ENCODE measurements around the gene CNOT4. TPM values are rescaled to one million over a fixed set of nuclear protein-coding genes. Genes with fewer than 3 reads are reported as not detected.
"Not testable (repeated sequence)": the region's sequence is repeated elsewhere in the genome, so short reads cannot be mapped to it uniquely, and the experiment has no call there.

Gene CNOT4
- total RNA-seq, 2 donors from 2014 or later, result 11.9 to 12.2 TPM

GRCh38 chr7:135454060-135454459, 55.8 kb downstream of the CNOT4 start:
- no peak for TF ChIP-seq POLR2A (IDR thresholded peaks at IDR 0.05)
- no peak for TF ChIP-seq CTCF (IDR thresholded peaks at IDR 0.05)
- Histone ChIP-seq H3K27me3 (no peaks in the 10 kb centered on the region), H3K9me3 (no peaks in the 10 kb centered on the region), H3K4me1 (no peaks in the 10 kb centered on the region), H3K27ac (no peak overlapping the region), H3K4me3 (no peak overlapping the region), H3K36me3 (replicated peaks in 1 of 2; ENCODE audit: insufficient read depth in 1 of 2, low read depth in 2 of 2) (peaks cover 0 to 4% of the 10 kb centered on the region in 2 donors)
- 92 to 96% methylated on average over 3 of the region's 3 CpGs for WGBS, 2 donors
- intact Hi-C loops (cut with DNase I), result no loop called here
- no peak for DNase-seq
- ATAC-seq, result no peak

- no peak overlapping the region for H3K27ac ChIP-seq
- TF ChIP-seq POLR2A (IDR thresholded peaks at IDR 0.05) (no peak), CTCF (IDR thresholded peaks at IDR 0.05) (no peak)
- ATAC-seq, result no peak
These were observed 60.5 kb downstream of the CNOT4 start for GRCh38 chr7:135449436-135449835.

GRCh38 chr7:135448753-135449152, 61.1 kb downstream of the CNOT4 start:
- DNase-seq (no peak), ATAC-seq (no peak)
- Histone ChIP-seq H3K27ac (no peak overlapping the region), H3K9me3 (no peaks in the 10 kb centered on the region), H3K4me3 (no peak overlapping the region), H3K27me3 (no peaks in the 10 kb centered on the region), H3K36me3 (replicated peaks in 1 of 2; ENCODE audit: insufficient read depth in 1 of 2, low read depth in 2 of 2) (peaks cover 0 to 4% of the 10 kb centered on the region in 2 donors), H3K4me1 (peaks cover 19% of the 10 kb centered on the region)
- intact Hi-C loops (cut with DNase I), result no loop called here
- no peak for TF ChIP-seq CTCF (IDR thresholded peaks at IDR 0.05)
- TF ChIP-seq POLR2A (IDR thresholded peaks at IDR 0.05), result no peak
- 75 to 85% methylated on average over 1 of the region's 1 CpG for WGBS, 2 donors

More at GRCh38 chr7:135449436-135449835, 60.5 kb downstream of the CNOT4 start:
- intact Hi-C loops (cut with DNase I), result no loop called here
- H3K27me3 ChIP-seq, result no peaks in the 10 kb centered on the region
- peaks cover 19% of the 10 kb centered on the region for H3K4me1 ChIP-seq
- no peak overlapping the region for H3K4me3 ChIP-seq
- DNase-seq, result no peak
- peaks cover 0 to 4% of the 10 kb centered on the region in 2 donors for H3K36me3 ChIP-seq (replicated peaks in 1 of 2; ENCODE audit: insufficient read depth in 1 of 2, low read depth in 2 of 2)
- no peaks in the 10 kb centered on the region for H3K9me3 ChIP-seq

GRCh38 chr7:135447748-135448147, 62.2 kb downstream of the CNOT4 start:
- intact Hi-C loops (cut with DNase I), result no loop called here
- no peak overlapping the region for H3K27ac ChIP-seq
- WGBS, 2 donors, result 26 to 27% methylated on average over 3 of the region's 3 CpGs
- no peak overlapping the region for H3K4me3 ChIP-seq
- ATAC-seq (peak; percentile 30), DNase-seq (peak in 2 of 4 donors; percentile 4 to 19)
- TF ChIP-seq CTCF (IDR thresholded peaks at IDR 0.05) (no peak), POLR2A (IDR thresholded peaks at IDR 0.05) (no peak)
- peaks cover 19% of the 10 kb centered on the region for H3K4me1 ChIP-seq
- peaks cover 0 to 4% of the 10 kb centered on the region in 2 donors for H3K36me3 ChIP-seq (replicated peaks in 1 of 2; ENCODE audit: insufficient read depth in 1 of 2, low read depth in 2 of 2)
- no peaks in the 10 kb centered on the region for H3K27me3 ChIP-seq
- no peaks in the 10 kb centered on the region for H3K9me3 ChIP-seq

- no peak for DNase-seq
- no peaks in the 10 kb centered on the region for H3K9me3 ChIP-seq
- no peaks in the 10 kb centered on the region for H3K36me3 ChIP-seq (replicated peaks in 1 of 2; ENCODE audit: insufficient read depth in 1 of 2, low read depth in 2 of 2)
- intact Hi-C loops (cut with DNase I), result no loop called here
- no peaks in the 10 kb centered on the region for H3K27me3 ChIP-seq
- TF ChIP-seq POLR2A (IDR thresholded peaks at IDR 0.05) (no peak), CTCF (IDR thresholded peaks at IDR 0.05) (no peak)
- ATAC-seq, result no peak
- no peak overlapping the region for H3K27ac ChIP-seq
- no peak overlapping the region for H3K4me3 ChIP-seq
- H3K4me1 ChIP-seq, result peaks cover 19% of the 10 kb centered on the region
These were observed 64.2 kb downstream of the CNOT4 start for GRCh38 chr7:135445690-135446089.

- WGBS, 2 donors, result 85 to 90% methylated on average over 2 of the region's 2 CpGs
- H3K27me3 ChIP-seq; ATAC-seq; H3K36me3 ChIP-seq (replicated peaks in 1 of 2; ENCODE audit: insufficient read depth in 1 of 2, low read depth in 2 of 2); H3K9me3 ChIP-seq; H3K27ac ChIP-seq; H3K4me3 ChIP-seq; DNase-seq; intact Hi-C loops (cut with DNase I): not testable (repeated sequence)
- peaks cover 19% of the 10 kb centered on the region for H3K4me1 ChIP-seq
These were observed 64.6 kb downstream of the CNOT4 start for GRCh38 chr7:135445266-135445665.

Measured in body of pancreas (tissue), 4 donors.